Stimulated activated CD4-positive, alpha-beta T cell treated with anti-CD3 and anti-CD28 coated beads, Interleukin-1b, Interleukin-23, amount 100 ng/mL, for 24 hours (primary cell): ENCODE data around the gene DCD.
"Not testable (repeated sequence)": the region's sequence is repeated elsewhere in the genome, so short reads cannot be mapped to it uniquely, and the experiment has no call there.

Experiments
- DNase-seq, 4 experiments: peaks; one replicate each; pipeline ENCODE4 v3.0.0-alpha.2; 2020; ENCODE audit warnings: low read depth in 4 of 4, low spot score in 1 of 4

Gene DCD

GRCh38 chr12:54654926-54655325 lies 6.8 kb upstream of the DCD start:
- no peak for DNase-seq

- DNase-seq: no peak
Measured at GRCh38 chr12:54653025-54653424, 4.9 kb upstream of the DCD start.

GRCh38 chr12:54650889-54651288 lies 2.7 kb upstream of the DCD start:
- no peak for DNase-seq

- DNase-seq: no peak
Measured at GRCh38 chr12:54650409-54650808, 2.2 kb upstream of the DCD start.

- DNase-seq: no peak
Measured at GRCh38 chr12:54649825-54650224, 1.7 kb upstream of the DCD start.

GRCh38 chr12:54641554-54641953 lies 6.6 kb downstream of the DCD start:
- DNase-seq: no peak

- DNase-seq: no peak
Measured at GRCh38 chr12:54641089-54641488, 7.1 kb downstream of the DCD start.

GRCh38 chr12:54639112-54639511 lies 9.1 kb downstream of the DCD start:
- not testable (repeated sequence) for DNase-seq

- no peak for DNase-seq
Measured at GRCh38 chr12:54634795-54635194, 13.4 kb downstream of the DCD start, which contains the start of gene LACRT. Gene LACRT (minus strand): TSS chr12:54634895. CDS start chr12:54634841, 54 bp downstream.

GRCh38 chr12:54631988-54632728 lies 16.0 kb downstream of the DCD start:
- DNase-seq: no peak

GRCh38 chr12:54631551-54631950 lies 16.6 kb downstream of the DCD start:
- DNase-seq: no peak

DNA sequence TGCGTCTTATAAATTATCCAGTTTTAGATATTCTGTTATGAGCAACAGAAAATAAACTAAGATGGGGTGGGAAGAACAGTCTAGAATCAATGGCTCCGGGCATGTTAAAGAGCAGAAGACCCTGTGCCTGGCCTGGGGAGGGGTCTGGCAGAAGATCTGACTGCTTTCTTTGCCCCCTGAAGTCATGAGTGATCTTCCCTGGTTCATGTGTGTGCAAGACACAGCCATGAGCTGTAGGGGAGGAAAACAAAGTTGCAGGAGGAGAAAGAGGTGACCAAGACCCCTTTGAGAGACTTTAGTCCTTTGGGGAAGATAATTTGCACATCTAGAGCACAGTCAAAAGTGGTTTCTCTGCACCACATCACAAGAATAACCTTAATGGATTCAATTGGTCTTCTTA lies 18.2 kb downstream of the DCD start:
- no peak for DNase-seq

GRCh38 chr12:54628186-54628846 lies 19.8 kb downstream of the DCD start:
- DNase-seq: no peak

- no peak for DNase-seq
Measured at GRCh38 chr12:54627304-54627703, 20.9 kb downstream of the DCD start.

GRCh38 chr12:54625598-54625997 lies 22.6 kb downstream of the DCD start:
- no peak for DNase-seq

DNA sequence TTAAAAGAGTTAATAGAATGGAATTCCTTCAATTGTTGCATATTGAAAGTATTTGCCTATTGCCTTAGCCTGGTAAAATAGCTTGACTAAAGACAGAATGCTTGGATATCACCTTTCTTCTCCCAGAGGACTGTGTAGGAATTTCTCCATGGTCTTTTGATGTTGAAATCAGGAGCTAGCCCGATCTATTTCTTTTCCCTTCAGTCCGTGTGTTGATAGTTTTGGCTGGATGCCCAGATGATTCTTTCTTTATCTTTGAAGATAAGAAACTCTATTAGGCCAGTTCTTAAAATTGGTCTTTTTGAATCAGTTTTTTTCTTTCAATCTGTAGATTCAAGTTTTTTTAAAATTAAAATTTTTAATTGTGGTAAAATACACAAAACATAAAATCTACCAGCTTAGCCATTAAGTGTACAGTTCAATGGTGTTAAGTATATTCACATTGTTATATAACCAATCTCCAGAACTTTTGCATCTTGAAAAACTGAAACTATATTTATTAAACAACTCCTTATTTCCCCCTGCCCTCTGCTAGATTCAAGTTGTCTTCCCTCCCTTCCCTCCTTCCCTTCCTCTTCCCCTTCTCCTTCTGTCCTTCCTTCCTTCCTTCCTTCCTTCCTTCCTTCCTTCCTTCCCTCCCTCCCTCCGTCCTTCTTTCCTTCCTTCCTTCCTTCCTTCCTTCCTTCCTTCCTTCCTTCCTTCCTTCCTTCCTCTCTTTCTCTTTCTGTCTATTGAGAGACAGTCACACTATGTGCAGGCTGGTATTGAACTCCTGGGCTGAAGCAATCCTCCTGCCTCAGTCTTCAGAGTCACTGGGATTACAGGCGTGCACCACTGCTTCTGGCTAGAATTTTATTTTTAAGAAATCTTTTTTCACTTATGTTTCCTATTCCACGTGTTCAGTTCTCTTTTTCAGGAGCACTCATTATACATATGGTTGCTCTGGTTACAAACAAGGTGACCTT lies 23.6 kb downstream of the DCD start:
- no peak for DNase-seq

- DNase-seq: no peak
Measured at GRCh38 chr12:54622463-54623183, 25.5 kb downstream of the DCD start.

- DNase-seq: no peak
Measured at GRCh38 chr12:54616933-54617680, 31.1 kb downstream of the DCD start.

- DNase-seq: no peak
Measured at GRCh38 chr12:54612225-54612750, 35.9 kb downstream of the DCD start.

GRCh38 chr12:54611715-54612149 lies 36.4 kb downstream of the DCD start:
- no peak for DNase-seq
